Measurements from ENCODE around the gene TSHZ2. TPM values are rescaled to one million over a fixed set of nuclear protein-coding genes. Genes with fewer than 3 reads are reported as not detected.

The TSHZ2 gene
- total and polyA plus RNA-seq, 2 of the 4 experiments (the other 2 are of a cell fraction) = under 0.01 to 0.02 TPM

- Histone ChIP-seq H3K23ac (ENCODE audit: low read depth, low read length) (no peak overlapping the region), H3K56ac (ENCODE audit: extremely low read depth, insufficient read depth, low read length) (no peak overlapping the region), H3K9ac (ENCODE audit: low read depth, low read length) (no peak overlapping the region), H3K79me1 (ENCODE audit: low read depth in 1 of 2, low read length in 2 of 2) (no peaks in the 10 kb centered on the region), H3K36me3 (ENCODE audit: control insufficient read depth, insufficient read depth, low read length) (no peaks in the 10 kb centered on the region), H3K9me3 (ENCODE audit: control insufficient read depth, insufficient read depth, low read length) (no peaks in the 10 kb centered on the region), H3K4me3 (ENCODE audit: insufficient read depth, low read depth, low read length) (no peak overlapping the region), H3K4me2 (ENCODE audit: low read depth, low read length) (no peak overlapping the region), H2BK15ac (ENCODE audit: low read depth, low read length) (no peak overlapping the region), H3K18ac (ENCODE audit: low read depth, low read length) (no peak overlapping the region), H3K27me3 (ENCODE audit: control insufficient read depth, insufficient read depth, low read length) (no peaks in the 10 kb centered on the region), H3K14ac (replicated peaks; ENCODE audit: low read depth, low read length) (no peak overlapping the region), H3K27ac (ENCODE audit: insufficient read depth, low read length) (no peak overlapping the region), H3K4me1 (ENCODE audit: control insufficient read depth, insufficient read depth, low read length) (no peaks in the 10 kb centered on the region; the same call in 1 of the 2 replicates), H2AK9ac (replicated peaks; ENCODE audit: low read depth, low read length, poor library complexity) (no peak overlapping the region), H3K9me1 (ENCODE audit: insufficient read depth, low read length) (no peaks in the 10 kb centered on the region; the same call in 1 of the 2 replicates), H2AK5ac (ENCODE audit: low read depth, low read length) (no peak overlapping the region), H2BK20ac (ENCODE audit: low read depth, low read length) (no peak overlapping the region), H3K4ac (ENCODE audit: low read depth, low read length) (no peak overlapping the region), H2BK5ac (ENCODE audit: low read depth, low read length, poor library complexity, severe bottlenecking) (no peak overlapping the region), H2BK120ac (ENCODE audit: low read depth, low read length) (no peak overlapping the region), H4K8ac (ENCODE audit: low read depth in 2 of 2, low read length in 2 of 2) (no peak overlapping the region; a peak in 1 of 4 replicates), H2AFZ (replicated peaks; ENCODE audit: low read length, poor library complexity) (no peak overlapping the region), H4K5ac (ENCODE audit: low read depth, low read length) (no peak overlapping the region), H4K20me1 (ENCODE audit: insufficient read depth, low read length) (no peaks in the 10 kb centered on the region), H4K91ac (ENCODE audit: insufficient read depth, low read depth, low read length) (no peak overlapping the region)
- intact Hi-C loops (cut with micrococcal nuclease) (no loop called here), dilution Hi-C loops (cut with HindIII; ENCODE audit: low sequenced_read_pairs, unreplicated experiment) (no loop called here), in situ Hi-C loops (cut with MboI; ENCODE audit: low sequenced_read_pairs) (no loop called here)
- no TSS peak for BruUV-seq (replicated peaks)
- no peak; the same call in 1 of the 2 replicates for ATAC-seq (ENCODE audit: low read depth)
- WGBS, 2 experiments (ENCODE audit: extremely low coverage in 2 of 2, insufficient read length in 1 of 2) = 17% methylated on average over 2 of the region's 12 CpGs; no CpG with 5 or more reads in 1 of the 2 experiments
- DNase-seq = no peak
- ChIA-PET CTCF (no interaction called here), POLR2A (ENCODE audit: unreplicated experiment) (no interaction called here)
- no peak for TF ChIP-seq MXI1 (IDR thresholded peaks at IDR 0.05; ENCODE audit: borderline replicate concordance, low read depth, low read length)
- no peak for TF ChIP-seq NFE2L2 (IDR thresholded peaks at IDR 0.05; ENCODE audit: low read depth, low read length)
- TF ChIP-seq RFX5 (IDR thresholded peaks at IDR 0.05; ENCODE audit: low read depth, low read length) = no peak
- TF ChIP-seq CHD1 (IDR thresholded peaks at IDR 0.05; ENCODE audit: low read depth, low read length) = no peak
- TF ChIP-seq MAFK (IDR thresholded peaks at IDR 0.05; ENCODE audit: low read depth, low read length) = no peak
- no peak for TF ChIP-seq BHLHE40 (IDR thresholded peaks at IDR 0.05; ENCODE audit: low read depth, low read length)
- TF ChIP-seq CEBPB (IDR thresholded peaks at IDR 0.05; ENCODE audit: low read depth, low read length) = no peak
- TF ChIP-seq RCOR1 (IDR thresholded peaks at IDR 0.05; ENCODE audit: insufficient replicate concordance, low read length) = no peak
- TF ChIP-seq CTCF (conservative IDR thresholded peaks at IDR 0.05; ENCODE audit: low read depth, low read length) = no peak
- TF ChIP-seq, protein P1, sequence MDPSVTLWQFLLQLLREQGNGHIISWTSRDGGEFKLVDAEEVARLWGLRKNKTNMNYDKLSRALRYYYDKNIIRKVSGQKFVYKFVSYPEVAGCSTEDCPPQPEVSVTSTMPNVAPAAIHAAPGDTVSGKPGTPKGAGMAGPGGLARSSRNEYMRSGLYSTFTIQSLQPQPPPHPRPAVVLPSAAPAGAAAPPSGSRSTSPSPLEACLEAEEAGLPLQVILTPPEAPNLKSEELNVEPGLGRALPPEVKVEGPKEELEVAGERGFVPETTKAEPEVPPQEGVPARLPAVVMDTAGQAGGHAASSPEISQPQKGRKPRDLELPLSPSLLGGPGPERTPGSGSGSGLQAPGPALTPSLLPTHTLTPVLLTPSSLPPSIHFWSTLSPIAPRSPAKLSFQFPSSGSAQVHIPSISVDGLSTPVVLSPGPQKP (IDR thresholded peaks at IDR 0.05; ENCODE audit: borderline replicate concordance, low read depth, low read length) = no peak
- no peak for TF ChIP-seq POLR2A (IDR thresholded peaks at IDR 0.05; ENCODE audit: low read depth, low read length)
- TF ChIP-seq MAZ (IDR thresholded peaks at IDR 0.05; ENCODE audit: borderline replicate concordance, low read depth, low read length) = no peak
- TF ChIP-seq USF2 (IDR thresholded peaks at IDR 0.05; ENCODE audit: low read depth, low read length) = no peak
- no peak for TF ChIP-seq FOS (IDR thresholded peaks at IDR 0.05; ENCODE audit: low read depth, low read length)
- TF ChIP-seq SMC3 (IDR thresholded peaks at IDR 0.05; ENCODE audit: low read depth, low read length) = no peak
Observed at GRCh38 chr20:53331151-53331973, 359.2 kb downstream of the TSHZ2 start.

All from IMR-90 (cell line).